Liver (tissue), 9 donors: ENCODE data around the gene CNTN5. TPM values are rescaled to one million over a fixed set of nuclear protein-coding genes. Genes with fewer than 3 reads are reported as not detected.

ENCODE experiments used
- DNase-seq: peaks from one replicate; pipeline ENCODE4 v3.0.0-alpha.2; 2017; ENCODE audit warnings: low spot score
- H3K27ac ChIP-seq, 2 donors: one replicate each; pipeline ENCODE4 v1.7.0; 2013; ENCODE audit warnings: inconsistent platforms in 2 of 2, low read length in 2 of 2, control low read depth in 1 of 2, low read depth in 1 of 2, mild to moderate bottlenecking in 1 of 2
- H3K27me3 ChIP-seq, 4 donors: one replicate each; pipeline versions ENCODE4 v1.6.1 to v1.7.0; 2013; ENCODE audit warnings: low read length in 3 of 4, inconsistent platforms in 1 of 4, mild to moderate bottlenecking in 1 of 4, moderate library complexity in 1 of 4; ENCODE audit not compliant: control insufficient read depth in 4 of 4, insufficient read depth in 4 of 4
- H3K36me3 ChIP-seq, 4 donors: one replicate each; pipeline versions ENCODE4 v1.6.1 to v1.7.0; 2013; ENCODE audit warnings: low read length in 3 of 4, mild to moderate bottlenecking in 3 of 4, low read depth in 1 of 4, moderate library complexity in 1 of 4; ENCODE audit not compliant: control insufficient read depth in 4 of 4, insufficient read depth in 3 of 4
- H3K4me1 ChIP-seq, 4 donors: one replicate each; pipeline versions ENCODE4 v1.6.1 to v1.7.0; 2013; ENCODE audit warnings: low read length in 3 of 4, mild to moderate bottlenecking in 3 of 4, moderate library complexity in 1 of 4; ENCODE audit not compliant: control insufficient read depth in 4 of 4, insufficient read depth in 4 of 4
- H3K4me3 ChIP-seq, 3 donors: one replicate each; pipeline versions ENCODE4 v1.6.1 to v1.7.0; 2013; ENCODE audit warnings: low read length in 3 of 3, control low read depth in 1 of 3, low read depth in 1 of 3, mild to moderate bottlenecking in 1 of 3
- H3K9ac ChIP-seq, 2 donors: one replicate each; pipeline ENCODE4 v1.7.0; 2013; ENCODE audit warnings: low read length in 2 of 2, mild to moderate bottlenecking in 2 of 2, moderate library complexity in 2 of 2, control low read depth in 1 of 2, low read depth in 1 of 2
- H3K9me3 ChIP-seq, 4 donors: one replicate each; pipeline versions ENCODE4 v1.6.1 to v1.7.0; 2013; ENCODE audit warnings: low read length in 3 of 4; ENCODE audit not compliant: control insufficient read depth in 4 of 4
- ATF3 ChIP-seq: IDR thresholded peaks from 2 replicates; pipeline ENCODE4 v1.6.1; 2016; ENCODE audit warnings: antibody characterized with exemption
- EGR1 ChIP-seq, 2 donors: IDR thresholded peaks; 2 replicates each; pipeline ENCODE4 v1.6.1; 2016 to 2018; ENCODE audit warnings: antibody characterized with exemption in 2 of 2, low read depth in 2 of 2
- FOXA1 ChIP-seq: IDR thresholded peaks from 2 replicates; pipeline ENCODE4 v1.6.1; 2016; ENCODE audit warnings: antibody characterized with exemption
- FOXA2 ChIP-seq: IDR thresholded peaks from 2 replicates; pipeline ENCODE4 v1.6.1; 2016; ENCODE audit warnings: antibody characterized with exemption
- GABPA ChIP-seq, 2 donors: IDR thresholded peaks in 1 of 2; conservative IDR thresholded peaks in 1 of 2; 2 replicates each; pipeline ENCODE4 v1.6.1; 2016; ENCODE audit warnings: antibody characterized with exemption in 2 of 2, mild to moderate bottlenecking in 1 of 2, moderate library complexity in 1 of 2
- HNF4A ChIP-seq, 2 donors: conservative IDR thresholded peaks; 2 replicates each; pipeline ENCODE4 v1.6.1; 2016; ENCODE audit warnings: antibody characterized with exemption in 2 of 2, mild to moderate bottlenecking in 2 of 2
- HNF4G ChIP-seq: IDR thresholded peaks from 2 replicates; pipeline ENCODE4 v1.6.1; 2016; ENCODE audit warnings: antibody characterized with exemption
- JUND ChIP-seq, 2 donors: IDR thresholded peaks; 2 replicates each; pipeline ENCODE4 v1.6.1; 2016; ENCODE audit warnings: antibody characterized with exemption in 2 of 2
- MAX ChIP-seq: IDR thresholded peaks from 2 replicates; pipeline ENCODE4 v1.6.1; 2016; ENCODE audit warnings: antibody characterized with exemption
- NR2F2 ChIP-seq: IDR thresholded peaks from 2 replicates; pipeline ENCODE4 v1.6.1; 2016; ENCODE audit warnings: antibody characterized with exemption
- RAD21 ChIP-seq, 2 donors: IDR thresholded peaks; 2 replicates each; pipeline ENCODE4 v1.6.1; 2016; ENCODE audit warnings: antibody characterized with exemption in 2 of 2, mild to moderate bottlenecking in 2 of 2
- REST ChIP-seq: IDR thresholded peaks from 2 replicates; pipeline ENCODE4 v1.6.1; 2016; ENCODE audit warnings: antibody characterized with exemption, mild to moderate bottlenecking
- RXRA ChIP-seq, 2 donors: IDR thresholded peaks; 2 replicates each; pipeline ENCODE4 v1.6.1; 2017 to 2018; ENCODE audit warnings: antibody characterized with exemption in 2 of 2, mild to moderate bottlenecking in 1 of 2
- SP1 ChIP-seq: IDR thresholded peaks from 2 replicates; pipeline ENCODE4 v1.6.1; 2018; ENCODE audit warnings: antibody characterized with exemption, mild to moderate bottlenecking
- TAF1 ChIP-seq: conservative IDR thresholded peaks from 2 replicates; pipeline ENCODE4 v1.6.1; 2016; ENCODE audit warnings: antibody characterized with exemption, mild to moderate bottlenecking
- YY1 ChIP-seq: IDR thresholded peaks from 2 replicates; pipeline ENCODE4 v1.6.1; 2016; ENCODE audit warnings: antibody characterized with exemption, mild to moderate bottlenecking
- ZBTB33 ChIP-seq: IDR thresholded peaks from 2 replicates; pipeline ENCODE4 v1.6.1; 2016; ENCODE audit warnings: antibody characterized with exemption
- WGBS: extraction: QIAGEN DNeasy Blood & Tissue Kit; methylation state at CpG from one replicate; pipeline ENCODE4 v1.1.7; 2013; 5-methylcytosine and 5-hydroxymethylcytosine counted together
- polyA plus RNA-seq, 2 donors: library from polyadenylated mRNA; stranded (reverse) in 1 of 2; unstranded in 1 of 2; fragments of 200-250 nt in 1 of 2; fragments of >200 nt in 1 of 2; fragmentation: Nextera tagmentation in 1 of 2; extraction: Ambion mirVana in 1 of 2; gene quantifications; one replicate each; pipeline versions ENCODE4 v1.2.1 to v1.2.3, GENCODE V29; 2013 to 2015
- total RNA-seq, 2 donors: library from RNA; depleted of rRNA; stranded (reverse); fragments of >200 nt; gene quantifications; one replicate each; pipeline ENCODE4 v1.2.3, GENCODE V29; 2014
- TF ChIP-seq, protein P1 (sequence below): fragments of 150-350 bp; IDR thresholded peaks from 2 replicates; pipeline ENCODE4 v1.5.1; 2017; ENCODE audit warnings: improper control_type of control experiment, low read depth, low read length; ENCODE audit not compliant: missing input control
- donor health status: healthy.
- donor health status: healthy.
- donor health status: healthy.
- donor health status: healthy.
- donor health status: healthy.

Gene CNTN5
- total and polyA plus RNA-seq, 4 donors: 0.01 to 0.08 (median 0.04) TPM

- Histone ChIP-seq H3K36me3 (no peaks in the 10 kb centered on the region), H3K9ac (no peak overlapping the region), H3K4me3 (no peak overlapping the region), H3K9me3 (no peaks in the 10 kb centered on the region), H3K4me1 (no peaks in the 10 kb centered on the region), H3K27me3 (no peaks in the 10 kb centered on the region), H3K27ac (no peak overlapping the region)
- TF ChIP-seq, protein P1, sequence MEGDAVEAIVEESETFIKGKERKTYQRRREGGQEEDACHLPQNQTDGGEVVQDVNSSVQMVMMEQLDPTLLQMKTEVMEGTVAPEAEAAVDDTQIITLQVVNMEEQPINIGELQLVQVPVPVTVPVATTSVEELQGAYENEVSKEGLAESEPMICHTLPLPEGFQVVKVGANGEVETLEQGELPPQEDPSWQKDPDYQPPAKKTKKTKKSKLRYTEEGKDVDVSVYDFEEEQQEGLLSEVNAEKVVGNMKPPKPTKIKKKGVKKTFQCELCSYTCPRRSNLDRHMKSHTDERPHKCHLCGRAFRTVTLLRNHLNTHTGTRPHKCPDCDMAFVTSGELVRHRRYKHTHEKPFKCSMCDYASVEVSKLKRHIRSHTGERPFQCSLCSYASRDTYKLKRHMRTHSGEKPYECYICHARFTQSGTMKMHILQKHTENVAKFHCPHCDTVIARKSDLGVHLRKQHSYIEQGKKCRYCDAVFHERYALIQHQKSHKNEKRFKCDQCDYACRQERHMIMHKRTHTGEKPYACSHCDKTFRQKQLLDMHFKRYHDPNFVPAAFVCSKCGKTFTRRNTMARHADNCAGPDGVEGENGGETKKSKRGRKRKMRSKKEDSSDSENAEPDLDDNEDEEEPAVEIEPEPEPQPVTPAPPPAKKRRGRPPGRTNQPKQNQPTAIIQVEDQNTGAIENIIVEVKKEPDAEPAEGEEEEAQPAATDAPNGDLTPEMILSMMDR: no peak
- no peak for TF ChIP-seq FOXA2
- TF ChIP-seq JUND (IDR thresholded peaks at IDR 0.05): no peak
- TF ChIP-seq RAD21 (IDR thresholded peaks at IDR 0.05): no peak
- TF ChIP-seq RXRA (IDR thresholded peaks at IDR 0.05): no peak
- TF ChIP-seq NR2F2: no peak
- no peak for TF ChIP-seq SP1
- TF ChIP-seq MAX: no peak
- TF ChIP-seq GABPA (IDR thresholded peaks at IDR 0.05 in 1 of 2, conservative IDR thresholded peaks at IDR 0.05 in 1 of 2): no peak
- TF ChIP-seq ZBTB33: no peak
- TF ChIP-seq HNF4G: no peak
- TF ChIP-seq HNF4A (conservative IDR thresholded peaks at IDR 0.05): no peak
- DNase-seq: no peak
Measured at GRCh38 chr11:100163471-100163870, 1142.7 kb downstream of the CNTN5 start.

GRCh38 chr11:100174881-100175280 is 1154.1 kb downstream of the CNTN5 start:
- Histone ChIP-seq H3K27me3 (peaks cover 0 to 5% (median 0%) of the 10 kb centered on the region in 4 donors), H3K27ac (no peak overlapping the region), H3K9ac (no peak overlapping the region), H3K36me3 (no peaks in the 10 kb centered on the region), H3K4me1 (no peaks in the 10 kb centered on the region), H3K4me3 (no peak overlapping the region), H3K9me3 (no peaks in the 10 kb centered on the region)
- 41% methylated on average over 3 of the region's 3 CpGs for WGBS
- no peak for DNase-seq
- TF ChIP-seq YY1 (no peak), RXRA (IDR thresholded peaks at IDR 0.05) (no peak), FOXA1 (no peak), FOXA2 (no peak), GABPA (IDR thresholded peaks at IDR 0.05 in 1 of 2, conservative IDR thresholded peaks at IDR 0.05 in 1 of 2) (no peak), ZBTB33 (no peak), NR2F2 (no peak), JUND (IDR thresholded peaks at IDR 0.05) (no peak), ATF3 (no peak), HNF4A (conservative IDR thresholded peaks at IDR 0.05) (no peak), TAF1 (no peak), REST (no peak), RAD21 (IDR thresholded peaks at IDR 0.05) (no peak), MAX (no peak), EGR1 (IDR thresholded peaks at IDR 0.05; ENCODE audit: low read depth in 2 of 2) (no peak)
